GM19238 (cell line): ENCODE data around the gene RABIF.

ENCODE experiments used
- DNase-seq: peaks from one replicate; pipeline ENCODE4 v3.0.0; 2011; ENCODE audit warnings: low spot score; ENCODE audit not compliant: insufficient read length

RABIF gene

DNA sequence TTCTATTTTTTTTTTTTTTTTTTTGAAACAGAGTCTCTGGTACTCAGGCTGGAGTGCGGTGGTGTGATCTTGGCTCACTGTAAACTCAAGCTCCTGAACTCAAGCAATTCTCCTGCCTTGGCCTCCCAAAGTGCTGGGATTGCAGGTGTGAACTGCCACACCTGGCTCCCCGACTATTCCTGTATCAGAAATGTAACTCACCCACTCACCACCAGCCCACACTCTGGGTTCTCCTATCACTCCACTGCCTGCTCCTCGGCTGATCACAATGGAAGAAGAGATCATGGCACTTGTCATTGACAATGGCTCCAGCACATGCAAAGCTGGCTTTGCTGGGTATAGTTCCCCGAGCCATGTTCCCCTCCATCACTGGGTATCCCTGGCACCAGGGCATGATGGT lies 15.9 kb downstream of the RABIF start:
- no peak for DNase-seq

DNA sequence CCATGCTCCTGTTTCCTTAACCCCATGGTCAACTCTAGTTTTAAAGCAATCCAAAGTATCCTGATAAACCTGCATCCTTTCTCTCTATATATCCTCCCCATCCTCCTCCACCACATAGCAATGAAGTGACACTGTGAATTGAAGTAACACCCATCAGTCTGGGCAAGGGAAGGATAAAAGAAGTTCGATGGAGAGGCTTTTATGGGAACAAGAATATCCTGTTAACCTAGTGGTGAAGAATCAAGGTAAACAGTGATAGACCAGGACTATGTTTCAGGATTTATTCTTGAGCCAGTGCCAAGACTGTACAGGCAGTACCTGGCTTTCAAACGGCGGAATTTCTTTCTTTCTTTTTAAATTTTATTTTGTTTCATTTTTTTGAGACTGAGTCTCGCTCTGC lies 17.6 kb downstream of the RABIF start:
- no peak for DNase-seq

- DNase-seq: no peak
Observed at GRCh38 chr1:202862679-202863560, 26.0 kb downstream of the RABIF start.

DNA sequence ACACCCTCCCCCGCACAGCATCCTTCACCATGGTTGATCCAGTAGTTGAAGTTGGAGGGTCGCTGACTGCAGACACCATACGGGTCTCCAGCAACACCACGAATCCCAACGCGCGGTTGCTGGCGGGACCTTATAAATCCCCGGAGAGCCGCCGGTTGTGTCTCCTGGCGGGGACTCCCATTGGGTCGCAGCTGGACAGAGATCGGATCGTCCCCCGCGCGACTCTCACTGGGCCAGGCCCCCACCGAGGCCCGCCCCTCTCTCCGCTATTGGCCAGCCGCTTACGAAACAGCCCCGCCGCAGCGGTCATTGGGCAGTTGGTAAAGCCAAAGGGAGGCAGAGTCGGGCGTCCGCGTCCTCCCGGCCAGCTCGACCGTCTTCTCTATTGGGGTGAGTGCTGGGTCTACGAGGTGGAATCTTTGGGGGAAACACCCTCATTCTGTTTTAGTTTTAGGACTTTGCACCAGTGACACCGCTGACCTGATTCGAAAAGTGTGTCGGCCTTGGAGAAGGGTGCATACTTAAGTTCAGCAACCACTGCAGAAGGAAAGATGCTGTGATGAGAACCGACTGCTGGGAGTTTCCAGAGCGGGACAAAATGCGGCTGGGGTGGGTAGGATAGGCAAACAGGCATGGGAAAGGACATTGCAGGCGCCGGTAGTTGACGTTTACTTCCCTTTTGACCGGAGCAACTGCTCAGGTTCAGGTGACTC lies 27.4 kb downstream of the RABIF start:
- DNase-seq: peak; percentile 65

GRCh38 chr1:202860744-202861419 lies 28.1 kb downstream of the RABIF start:
- peak; percentile 29 for DNase-seq

DNA sequence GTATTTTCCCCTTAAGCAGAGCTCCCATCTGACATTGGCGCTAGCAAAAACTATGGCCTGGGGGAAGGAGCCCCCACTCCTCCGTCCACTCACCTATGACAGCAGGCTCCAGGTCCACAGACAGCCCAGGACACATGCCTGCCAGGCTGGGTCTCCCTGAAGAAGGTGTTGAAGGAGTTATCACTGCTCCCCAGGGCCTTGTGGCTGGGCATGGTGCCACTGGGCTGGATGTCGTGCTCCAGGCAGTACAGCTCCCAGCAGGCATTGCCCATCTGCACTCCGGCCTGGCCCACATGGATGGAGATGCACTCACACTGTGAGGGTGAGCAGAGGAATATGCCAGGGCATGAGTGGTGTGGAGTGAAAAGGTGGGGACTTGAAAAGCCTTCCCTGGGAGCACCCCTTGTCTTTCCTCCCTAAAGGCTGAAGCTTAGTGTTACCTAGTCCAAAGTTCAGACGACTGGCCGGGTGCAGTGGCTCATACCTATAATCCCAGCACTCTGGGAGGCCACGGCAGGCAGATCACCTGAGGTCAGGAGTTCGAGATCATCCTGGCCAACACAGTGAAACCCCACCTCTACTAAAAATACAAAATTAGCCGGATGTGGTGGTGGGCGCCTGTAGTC lies 30.0 kb downstream of the RABIF start:
- no peak for DNase-seq

DNA sequence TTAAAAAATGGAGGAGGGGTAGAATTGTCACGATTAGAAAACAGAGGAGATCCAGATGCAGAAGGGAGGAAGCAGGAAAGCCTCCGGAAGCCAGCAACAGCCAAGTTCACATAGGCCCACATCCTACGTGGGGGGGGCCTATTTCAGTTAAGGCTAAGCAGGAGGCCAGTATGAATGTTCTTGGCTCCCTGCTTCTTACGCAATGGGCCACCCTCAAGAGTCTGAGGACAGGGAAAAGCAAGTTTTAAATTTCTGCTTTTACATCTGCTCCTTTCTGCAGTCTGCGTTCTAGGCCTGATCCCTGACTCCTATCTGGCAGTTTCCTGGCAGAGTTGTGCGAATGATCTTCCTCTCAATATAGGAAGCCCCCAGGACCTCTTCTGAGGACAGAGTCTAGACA lies 30.6 kb downstream of the RABIF start:
- no peak for DNase-seq

- DNase-seq: no peak
Observed at GRCh38 chr1:202857136-202857610, 31.8 kb downstream of the RABIF start.

DNA sequence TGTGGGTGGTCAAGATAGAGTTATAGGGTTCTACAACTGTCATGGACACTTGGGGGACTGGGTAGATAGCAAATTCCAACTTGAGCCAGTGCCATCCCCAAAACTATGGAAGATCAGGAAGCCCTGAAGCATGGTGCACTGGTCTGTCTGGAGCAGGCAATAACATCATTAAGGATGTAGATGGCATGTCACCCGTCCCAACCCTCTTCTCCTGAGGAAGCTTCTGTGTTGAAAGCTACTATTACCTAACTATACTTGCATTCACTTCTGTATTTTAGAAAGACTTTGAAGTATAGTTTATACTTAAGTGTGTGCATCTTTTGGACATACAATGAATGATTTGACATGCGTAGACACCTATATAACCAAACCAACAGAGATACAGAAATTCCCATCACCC lies 32.9 kb downstream of the RABIF start:
- no peak for DNase-seq

- DNase-seq: no peak
Observed at GRCh38 chr1:202854787-202855186, 34.2 kb downstream of the RABIF start.

DNA sequence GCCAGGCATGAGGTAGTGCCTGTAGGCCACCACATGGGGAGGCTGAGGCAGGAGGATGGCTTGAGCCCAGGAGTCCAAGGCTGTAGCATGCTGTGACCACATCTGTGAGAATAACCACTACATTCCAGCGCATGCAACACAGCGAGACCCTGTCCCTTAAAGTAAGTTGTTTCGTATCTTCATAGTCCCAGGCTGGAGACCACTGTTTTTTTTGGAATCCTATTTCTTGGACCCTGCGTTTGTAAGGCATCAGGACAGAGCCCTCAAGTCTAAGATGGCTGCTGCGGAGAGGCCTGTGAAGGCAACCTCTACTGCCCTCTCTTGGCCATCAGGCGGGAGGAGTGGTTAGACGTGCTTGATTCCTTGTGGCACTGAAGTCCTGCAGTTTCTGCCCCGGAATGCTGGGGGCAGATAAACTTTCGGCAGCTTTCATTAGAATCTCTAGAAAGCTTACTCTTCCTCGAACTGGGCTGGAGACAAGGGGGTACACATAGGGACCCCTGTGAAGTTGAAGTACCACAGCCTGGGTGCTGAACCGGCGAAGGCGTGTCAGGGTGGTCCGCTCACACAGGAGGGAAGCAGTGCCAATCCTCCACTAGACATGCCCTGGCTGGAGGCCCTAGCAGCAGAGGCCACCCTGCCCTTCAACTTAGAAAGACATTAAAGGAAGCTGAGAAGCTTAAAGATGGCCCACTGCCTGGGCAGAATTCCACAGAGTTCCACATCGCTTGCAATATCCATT lies 36.6 kb downstream of the RABIF start:
- peak; percentile 33 for DNase-seq

DNA sequence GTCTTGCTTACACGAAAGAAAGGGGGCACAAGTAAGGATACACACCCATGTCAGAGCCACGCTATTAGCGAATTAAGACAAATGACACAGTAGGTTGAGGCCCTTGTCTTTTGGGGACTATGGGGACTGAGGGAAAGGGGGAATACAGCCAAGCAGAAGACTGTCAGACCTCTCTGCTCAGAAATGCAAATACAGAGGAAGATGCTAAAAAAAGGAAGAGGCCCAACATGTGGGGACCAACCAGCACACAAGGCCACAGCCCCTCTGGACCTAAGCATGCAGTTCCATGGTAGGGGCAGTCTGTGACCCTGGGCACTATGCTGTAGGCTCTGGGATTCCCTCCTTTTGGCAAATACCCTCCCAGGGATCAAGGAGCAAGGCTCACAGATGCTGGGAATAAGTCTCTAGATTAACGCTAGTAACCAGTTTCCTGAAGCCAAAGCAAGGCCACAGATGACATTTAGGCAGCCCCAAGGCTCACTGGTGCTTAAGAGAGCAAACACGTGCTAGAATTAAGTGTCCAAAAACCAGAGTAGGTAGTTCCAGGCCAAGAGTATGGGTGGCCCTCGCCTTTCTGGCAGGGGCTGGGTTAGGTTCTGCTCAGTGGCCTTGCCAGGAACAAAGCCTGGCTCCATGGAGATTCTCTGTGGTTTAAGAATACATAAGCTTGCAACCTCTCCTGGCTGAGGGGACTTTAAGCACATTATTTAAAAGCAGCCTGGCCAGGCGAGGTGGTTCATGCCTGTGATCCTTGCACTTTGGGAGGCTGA lies 38.2 kb downstream of the RABIF start:
- no peak for DNase-seq

GRCh38 chr1:202848191-202848542 lies 40.8 kb downstream of the RABIF start:
- peak; percentile 49 for DNase-seq

DNA sequence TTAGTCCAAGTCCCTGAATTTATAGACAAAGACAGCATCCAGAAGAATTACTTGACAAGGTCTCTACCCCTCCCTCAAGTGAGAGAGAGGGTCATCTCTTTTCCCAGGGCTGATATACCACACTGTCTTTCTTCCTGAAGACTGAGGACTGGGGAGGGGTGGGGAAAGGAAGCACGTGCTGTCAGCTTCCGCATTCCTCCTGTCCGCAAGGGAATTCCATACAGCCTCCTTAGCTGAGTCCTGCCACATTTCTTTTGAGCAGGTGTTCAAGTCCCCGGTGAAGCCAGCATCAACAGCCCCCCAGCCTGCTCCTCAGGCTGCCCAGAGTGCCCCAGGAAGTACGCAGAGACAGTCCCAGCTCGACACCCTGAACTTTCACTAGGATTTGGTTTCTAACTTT lies 44.0 kb downstream of the RABIF start:
- DNase-seq: no peak

- DNase-seq: no peak
Observed at GRCh38 chr1:202844259-202844658, 44.7 kb downstream of the RABIF start.

DNA sequence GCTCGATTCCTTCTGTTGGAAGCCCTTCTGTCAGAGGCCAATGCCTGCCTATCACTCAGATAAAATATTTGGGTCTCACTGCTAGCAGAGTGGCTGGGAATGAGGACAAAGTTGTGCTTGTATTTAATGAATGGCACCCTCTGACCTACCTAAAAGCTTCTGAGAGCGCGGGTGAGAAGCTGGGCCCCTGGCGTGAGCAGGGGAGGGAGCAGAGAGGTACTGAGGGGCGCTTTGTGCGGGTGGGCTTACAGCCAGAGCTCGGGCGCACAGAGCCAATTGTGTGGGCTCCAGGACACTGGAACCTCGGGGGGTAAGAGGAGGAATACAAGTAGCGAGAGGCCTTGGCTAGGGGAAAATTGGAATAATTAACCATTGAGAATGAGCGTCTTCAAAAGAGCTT lies 45.9 kb downstream of the RABIF start:
- DNase-seq: no peak

- DNase-seq: no peak
Observed at GRCh38 chr1:202837746-202838262, 51.1 kb downstream of the RABIF start.

GRCh38 chr1:202836623-202837403 lies 52.1 kb downstream of the RABIF start:
- no peak for DNase-seq

DNA sequence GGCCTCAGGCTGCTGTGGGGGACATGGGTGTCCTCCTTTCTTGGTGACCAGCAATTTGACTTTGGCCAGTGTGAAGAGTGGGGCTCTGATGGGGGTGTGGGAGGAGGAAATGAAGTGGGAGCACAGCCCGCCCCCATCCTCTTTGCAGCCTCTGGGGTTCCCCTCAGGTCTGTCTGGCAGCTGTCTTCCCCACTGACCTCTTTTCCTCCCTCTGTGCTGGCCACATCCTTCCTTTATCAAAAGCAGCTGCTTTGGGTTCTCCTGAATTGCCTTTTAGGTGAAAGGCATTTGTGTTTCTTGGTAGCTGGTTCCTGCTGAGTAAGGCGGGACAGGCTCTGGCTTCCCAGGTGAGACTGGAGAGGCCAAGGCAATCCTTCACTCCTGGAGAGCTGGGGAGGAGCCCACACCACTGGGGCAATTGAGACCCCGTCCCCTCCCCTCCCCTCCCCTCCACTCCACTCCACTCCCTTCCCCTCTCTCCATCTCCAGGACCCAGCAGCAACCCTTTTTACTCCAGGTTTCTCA lies 53.3 kb downstream of the RABIF start:
- peak; percentile 46 for DNase-seq
